Embryonic facial prominence (tissue), 1 donor: ENCODE results near the gene HJURP.
"Not testable (repeated sequence)": the region's sequence is repeated elsewhere in the genome, so short reads cannot be mapped to it uniquely, and the experiment has no call there.

Source experiments
- DNase-seq: peaks from one replicate; pipeline ENCODE4 v3.0.0-alpha.2; 2016; ENCODE audit errors: extremely low spot score

Gene HJURP

DNA sequence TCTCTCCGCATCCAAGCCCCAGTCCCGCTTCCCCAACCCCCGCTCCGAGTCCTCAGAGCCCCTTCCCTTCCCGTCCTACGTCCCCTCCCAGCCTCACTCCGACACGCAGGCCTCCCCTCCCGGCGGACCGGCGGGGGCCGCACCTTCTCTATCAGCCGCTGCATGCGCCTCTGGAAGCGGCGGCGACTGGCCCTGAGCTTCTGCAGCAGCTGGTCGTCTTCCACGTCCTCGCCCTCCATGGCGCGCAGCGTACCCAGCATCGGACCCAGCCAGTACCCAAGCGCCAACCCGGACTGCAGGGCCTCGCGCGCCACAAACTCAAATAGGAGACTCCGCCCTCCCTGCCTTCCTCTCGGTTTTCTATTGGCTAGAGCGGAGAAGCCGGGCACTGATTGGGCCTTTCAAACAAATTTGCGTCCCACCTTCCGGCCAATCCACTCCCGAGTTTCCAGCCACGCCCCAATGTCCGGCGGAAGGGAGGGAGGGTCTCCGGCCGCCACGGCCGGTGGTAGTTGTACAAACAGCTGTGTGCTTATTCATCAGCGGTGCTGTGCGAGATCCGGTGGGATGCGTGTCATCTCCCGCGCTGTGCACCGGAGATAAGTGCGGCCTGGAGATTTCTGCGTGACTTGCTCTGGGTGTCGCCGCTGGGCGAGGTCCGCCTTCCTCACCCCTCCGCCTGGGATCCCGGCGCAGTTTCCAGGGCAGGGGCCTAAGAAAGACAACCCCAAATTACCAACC is at the start of gene HJURP:
Gene HJURP (minus strand): TSS at position 295 of the 741 bp plus-strand sequence. CDS start 35 bp downstream, at position 260.
- peak; percentile 94 for DNase-seq

DNA sequence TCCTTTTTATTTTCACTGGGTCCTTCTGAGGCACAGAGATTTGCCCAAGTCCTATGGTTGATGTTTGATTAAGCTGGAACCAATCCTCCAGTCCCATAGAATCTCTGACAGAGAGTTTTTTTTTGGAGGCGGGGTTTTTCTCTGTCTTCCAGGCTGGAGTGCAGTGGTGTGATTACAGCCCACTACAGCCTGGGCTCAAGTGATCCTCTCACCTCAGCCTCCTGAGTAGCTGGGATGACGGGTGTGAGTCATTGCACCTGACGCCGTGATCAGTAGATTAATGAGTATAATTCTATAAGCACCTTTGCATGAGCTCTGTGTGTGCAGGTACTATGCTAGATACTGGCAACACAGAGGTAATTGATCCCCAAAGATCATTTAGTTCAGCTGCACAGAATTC is 47.5 kb upstream of the HJURP start:
- no peak for DNase-seq

DNA sequence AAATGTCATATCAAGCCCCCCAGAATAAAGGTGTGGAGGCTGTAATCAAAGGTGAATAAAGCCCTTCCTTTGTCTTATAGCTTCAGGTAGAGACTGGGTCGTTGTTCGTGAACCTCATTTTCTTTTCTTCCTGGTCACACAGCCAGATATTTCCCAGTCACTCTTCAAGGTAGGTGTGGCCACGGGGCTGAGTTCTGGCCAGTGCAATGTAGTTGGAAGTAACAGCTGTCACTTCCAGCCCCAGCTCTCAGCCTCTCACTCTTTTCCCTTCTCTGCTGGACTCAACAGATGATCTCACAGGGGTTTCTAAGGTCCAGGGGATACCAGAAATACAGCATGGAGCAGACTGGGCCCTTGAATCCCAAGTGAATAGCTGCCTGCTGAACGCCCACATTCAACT is 47.0 kb upstream of the HJURP start:
- DNase-seq: no peak

DNA sequence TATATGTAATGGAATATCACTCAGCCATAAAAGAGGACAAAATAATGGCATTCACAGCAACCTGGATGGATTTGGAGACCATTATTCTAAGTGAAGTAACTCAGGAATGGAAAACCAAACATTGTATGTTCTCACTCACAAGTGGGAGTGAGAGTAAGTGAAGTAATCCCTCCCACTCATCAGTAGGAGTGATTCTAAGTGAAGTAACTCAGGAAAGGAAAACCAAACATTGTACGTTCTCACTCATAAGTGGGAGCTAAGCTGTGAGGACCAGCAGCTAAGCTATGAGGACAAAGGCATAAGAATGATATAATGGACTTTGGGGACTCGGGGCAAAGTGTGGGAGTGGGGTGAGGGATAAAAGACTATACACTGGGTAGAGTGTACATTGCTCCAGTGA is 41.9 kb upstream of the HJURP start:
- not testable (repeated sequence) for DNase-seq

DNA sequence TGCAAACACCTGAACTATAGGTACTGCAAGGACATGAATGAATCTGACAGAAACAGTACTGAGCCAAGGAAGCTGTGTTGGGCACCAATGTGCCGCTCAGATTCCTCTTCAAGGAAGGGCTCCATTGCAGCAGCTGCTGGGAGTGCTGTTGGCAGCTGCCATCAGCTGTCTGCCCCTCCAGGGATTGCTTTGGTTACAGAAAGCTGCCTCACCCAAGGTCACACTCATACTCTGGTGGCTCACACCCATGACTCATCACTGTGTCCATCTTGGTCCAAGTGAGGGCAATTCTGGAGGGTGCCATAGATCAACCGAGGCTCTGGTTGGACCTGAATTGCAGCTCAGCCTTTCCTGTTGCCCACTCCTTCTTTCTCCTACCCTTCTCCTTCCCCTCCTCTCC is 38.5 kb upstream of the HJURP start:
- no peak for DNase-seq

- DNase-seq: no peak
These were observed 28.0 kb upstream of the HJURP start for GRCh38 chr2:233882353-233882752.

DNA sequence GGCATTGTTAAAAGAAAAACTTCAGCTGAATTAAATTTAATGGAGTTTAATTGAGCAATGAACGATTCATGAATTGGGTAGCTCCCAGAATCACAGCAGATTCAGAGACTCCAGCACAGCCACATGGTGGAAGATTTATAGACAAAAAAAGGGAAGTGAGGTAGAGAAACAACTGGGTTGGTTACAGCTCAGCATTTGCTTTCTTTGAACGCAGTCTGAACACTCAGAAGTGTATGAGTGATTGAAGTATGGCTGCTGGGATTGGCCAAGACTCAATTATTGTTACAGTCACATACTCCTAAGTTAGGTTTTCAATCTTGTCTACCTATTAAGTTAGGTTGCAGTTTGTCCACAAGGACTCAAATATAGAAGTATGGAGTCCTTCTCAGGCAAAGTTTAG is 17.8 kb upstream of the HJURP start:
- DNase-seq: not testable (repeated sequence)

- DNase-seq: no peak
These were observed 17.1 kb upstream of the HJURP start for GRCh38 chr2:233871432-233871831.

- no peak for DNase-seq
These were observed 13.7 kb upstream of the HJURP start, which contains the start of gene MSL3B for GRCh38 chr2:233867993-233868532. MSL3B (minus strand) TSS chr2:233868386.

DNA sequence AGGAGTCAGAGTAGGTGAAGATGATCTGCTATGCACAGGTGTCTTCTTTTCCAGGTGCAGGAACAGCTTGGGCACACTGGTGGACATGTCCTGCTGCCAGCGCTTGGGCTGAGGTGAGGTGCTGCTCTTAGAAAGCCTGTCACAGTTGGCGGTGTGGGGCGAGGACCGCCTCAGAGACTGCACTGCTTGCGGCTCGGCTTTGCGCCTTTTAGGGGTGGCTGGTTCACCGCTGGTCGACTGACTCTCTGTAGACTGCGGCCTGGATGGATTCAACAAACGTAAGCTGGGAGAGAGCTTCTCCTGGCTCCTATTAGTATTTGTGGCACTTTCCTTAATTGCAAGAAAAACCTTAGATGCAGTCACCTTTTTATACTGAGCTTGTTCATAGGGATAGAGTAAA is 12.1 kb upstream of the HJURP start:
- DNase-seq: no peak

DNA sequence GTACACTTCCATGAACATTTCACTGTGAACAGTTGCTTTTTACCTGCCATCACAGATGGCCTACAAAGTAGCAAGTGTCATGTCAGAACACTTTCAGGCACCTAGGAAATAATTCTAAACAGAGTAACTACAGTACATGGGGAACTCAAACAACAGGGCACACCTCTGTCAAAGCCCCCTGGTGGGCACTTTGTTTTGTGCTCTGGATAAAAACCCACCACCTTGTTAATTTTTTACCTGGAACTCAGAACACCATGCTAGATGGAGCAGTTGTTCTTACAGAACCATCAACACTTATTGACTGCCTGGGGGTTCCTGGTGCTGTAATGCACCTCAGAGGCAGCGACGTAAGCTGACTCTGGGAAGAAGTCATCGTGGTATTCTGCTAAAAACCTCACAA is 11.5 kb upstream of the HJURP start:
- DNase-seq: no peak

DNA sequence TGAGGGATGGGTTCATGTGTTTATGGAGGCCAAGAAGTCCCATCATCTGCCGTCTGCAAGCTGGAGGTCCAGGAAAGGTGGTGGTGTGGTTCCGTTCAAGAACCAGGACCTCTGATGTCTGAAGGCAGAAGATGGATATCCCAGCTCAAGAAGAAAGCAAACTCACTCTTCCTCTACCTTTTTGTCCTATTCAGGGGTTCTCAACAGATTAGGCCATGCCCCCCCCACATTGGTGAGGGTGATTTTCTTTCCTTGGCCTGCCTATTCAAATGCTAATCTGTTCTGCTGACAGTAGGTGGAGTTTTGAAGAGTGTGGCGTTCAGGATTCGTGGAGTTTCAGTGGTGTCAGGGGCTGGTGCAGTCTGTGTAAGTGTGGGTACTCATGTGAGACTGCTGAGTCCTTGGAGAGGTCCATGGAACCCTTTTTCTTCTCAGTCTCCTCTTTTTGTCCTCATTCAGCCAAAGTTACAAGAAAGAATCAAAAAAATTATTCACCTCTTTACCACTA is 8.0 kb upstream of the HJURP start:
- DNase-seq: no peak

- no peak for DNase-seq
These were observed 4.0 kb upstream of the HJURP start for GRCh38 chr2:233858331-233858730.

DNA sequence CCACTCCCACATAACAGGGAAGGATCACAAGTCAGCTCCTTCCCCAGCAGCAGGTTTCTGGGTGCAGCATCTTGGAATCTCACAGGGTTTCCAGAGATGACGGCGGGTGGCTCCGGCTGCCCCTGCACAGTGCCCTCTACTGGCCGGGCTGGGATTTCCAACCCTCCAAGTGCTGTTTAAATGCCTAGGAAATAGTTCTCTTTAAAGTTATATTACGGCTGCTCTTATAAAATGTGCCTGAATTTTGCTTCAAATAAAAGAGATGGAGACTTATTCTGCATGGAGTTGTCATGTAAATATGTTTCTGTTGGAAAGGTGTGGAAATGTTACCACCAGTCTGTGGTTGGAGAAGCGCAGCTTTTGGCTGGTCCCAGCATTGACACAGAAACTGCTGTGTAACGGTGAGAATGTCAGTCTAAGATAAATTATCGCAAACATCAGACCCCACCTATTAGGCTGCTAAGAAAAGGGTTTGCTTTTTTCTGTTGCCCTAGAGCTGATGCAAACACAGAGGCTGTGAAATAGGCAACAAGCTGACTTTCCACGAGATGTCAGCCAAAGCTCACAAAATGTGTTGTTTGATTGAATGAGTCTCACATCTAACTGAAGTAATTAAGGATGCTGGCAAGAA is 3.3 kb upstream of the HJURP start:
- DNase-seq: no peak

DNA sequence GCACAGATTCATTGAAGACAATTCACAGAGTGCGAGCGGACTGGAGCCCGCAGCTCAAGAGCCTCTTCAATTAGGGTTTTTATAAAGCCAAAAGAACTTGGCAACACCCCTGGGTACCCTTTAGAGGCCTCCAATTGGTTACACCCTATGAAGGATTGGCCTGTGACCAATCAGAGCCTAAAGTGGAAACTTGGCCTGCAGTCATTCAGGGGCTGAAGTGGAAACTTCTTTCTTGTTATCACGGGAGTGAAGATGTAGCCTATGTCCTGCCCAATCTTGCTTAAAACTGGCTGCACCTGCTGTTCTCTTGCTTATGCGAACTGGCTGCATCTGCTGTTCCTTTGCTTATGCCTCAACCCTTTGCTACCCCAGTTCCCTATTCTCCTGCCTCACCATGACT is 1.8 kb upstream of the HJURP start:
- no peak for DNase-seq

- DNase-seq: no peak
These were observed 1.0 kb upstream of the HJURP start for GRCh38 chr2:233855345-233855744.

GRCh38 chr2:233853883-233854240 is 473 bp downstream of the HJURP start:
- no peak for DNase-seq

GRCh38 chr2:233853353-233853752 is 982 bp downstream of the HJURP start:
- no peak for DNase-seq

GRCh38 chr2:233852056-233852455 is 2.3 kb downstream of the HJURP start:
- no peak for DNase-seq

DNA sequence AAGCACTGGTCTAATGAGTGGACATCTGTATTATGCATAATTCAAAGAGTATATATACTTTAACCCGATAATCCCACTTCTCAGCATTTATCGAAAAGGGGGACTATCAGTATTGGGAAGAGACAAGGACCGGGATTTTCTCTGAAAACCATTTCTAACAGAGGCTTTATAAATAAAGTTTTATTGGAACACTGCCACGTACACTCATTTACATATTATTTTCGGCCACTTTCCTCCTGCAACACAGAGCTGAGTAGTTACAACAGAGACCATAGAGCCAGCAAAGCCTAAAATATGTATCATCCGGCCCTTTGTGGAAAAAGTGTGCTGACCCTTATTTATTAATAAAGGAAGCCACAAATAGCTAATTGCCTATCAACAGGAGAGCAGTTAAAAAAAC is 3.2 kb downstream of the HJURP start:
- no peak for DNase-seq

DNA sequence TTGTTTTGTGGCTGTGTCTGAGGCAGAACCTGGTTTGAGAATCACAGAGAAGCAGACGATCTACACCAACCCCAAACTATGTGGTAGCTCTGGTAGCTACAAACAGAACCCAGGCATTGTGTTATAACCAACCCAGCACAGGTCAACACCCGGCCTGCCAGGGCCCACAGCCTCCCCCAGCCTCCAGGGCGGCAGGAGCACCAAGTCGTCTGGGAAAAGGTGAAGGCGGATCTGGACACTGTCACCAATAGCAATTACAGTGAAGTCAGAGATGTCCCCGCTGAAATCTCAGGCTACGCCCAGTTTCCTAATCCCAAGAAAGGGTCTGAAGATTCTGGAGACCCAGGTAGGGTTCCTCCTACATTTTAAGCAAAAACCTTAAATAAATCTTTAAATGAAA is 3.6 kb downstream of the HJURP start:
- no peak for DNase-seq

GRCh38 chr2:233849607-233850271 is 4.6 kb downstream of the HJURP start:
- no peak for DNase-seq

DNA sequence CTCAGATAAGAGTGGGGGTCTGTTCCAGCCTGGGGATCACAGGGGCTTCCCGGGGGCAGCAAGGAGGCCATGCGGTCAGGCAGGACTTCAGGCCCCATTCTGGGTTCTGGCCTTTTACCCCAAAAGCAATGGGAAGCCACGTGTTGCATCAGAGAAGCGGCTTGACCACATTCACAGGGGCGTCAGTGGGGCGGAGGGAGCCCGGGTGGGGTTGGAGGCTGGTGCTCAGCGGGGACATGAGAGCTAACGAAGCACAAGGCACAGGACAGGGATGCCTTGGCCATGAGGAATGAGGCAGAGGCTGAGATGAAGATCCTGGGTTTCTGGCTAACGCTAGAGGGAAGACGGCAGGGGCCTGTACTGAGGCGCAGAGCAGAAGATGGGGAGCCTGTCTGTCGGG is 6.1 kb downstream of the HJURP start:
- no peak for DNase-seq
